Endothelial cell of hepatic sinusoid (primary cell): ENCODE results near the gene BPI.
"Not testable (repeated sequence)": the region's sequence is repeated elsewhere in the genome, so short reads cannot be mapped to it uniquely, and the experiment has no call there.

ENCODE experiments used
- in situ Hi-C: cut with HindIII; loops from 2 replicates; pipeline ENCODE4 v1.10.0; 2017; ENCODE audit warnings: low sequenced_read_pairs

BPI gene

GRCh38 chr20:38355161-38356012, 51.4 kb downstream of the BPI start:
- in situ Hi-C loops, result no loop called here

- in situ Hi-C loops, result no loop called here
Measured at GRCh38 chr20:38357653-38358207, 53.8 kb downstream of the BPI start.

GRCh38 chr20:38358556-38358955, 54.6 kb downstream of the BPI start:
- in situ Hi-C loops, result no loop called here

GRCh38 chr20:38363004-38363747, 59.2 kb downstream of the BPI start:
- in situ Hi-C loops, result no loop called here

- in situ Hi-C loops, result no loop called here
Measured at GRCh38 chr20:38369389-38369788, 65.4 kb downstream of the BPI start.

- in situ Hi-C loops, result loop anchor here (5.0 kb wide), 1 partner anchor 41 kb away; no protein-coding TSS in a partner anchor
Measured at GRCh38 chr20:38372806-38373205, 68.8 kb downstream of the BPI start.

GRCh38 chr20:38373231-38373867, 69.4 kb downstream of the BPI start:
- in situ Hi-C loops, result loop anchor here (5.0 kb wide), 1 partner anchor 41 kb away; no protein-coding TSS in a partner anchor

- in situ Hi-C loops, result loop anchor here (5.0 kb wide), 1 partner anchor 42 kb away; no protein-coding TSS in a partner anchor
Measured at GRCh38 chr20:38373898-38374297, 69.9 kb downstream of the BPI start.

GRCh38 chr20:38377039-38377685, 73.2 kb downstream of the BPI start:
- in situ Hi-C loops, result no loop called here

- in situ Hi-C loops, result not testable (repeated sequence)
Measured at GRCh38 chr20:38377838-38378237, 73.9 kb downstream of the BPI start.

- in situ Hi-C loops, result no loop called here
Measured at GRCh38 chr20:38383147-38383546, 79.2 kb downstream of the BPI start.

- in situ Hi-C loops, result no loop called here
Measured at GRCh38 chr20:38386004-38386403, 82.0 kb downstream of the BPI start.

- in situ Hi-C loops, result no loop called here
Measured at GRCh38 chr20:38386851-38387250, 82.9 kb downstream of the BPI start.
